DMS53 treated with DMSO at 0.1 percent for 48 hours (cell line): ENCODE data around the gene CCDC81.
A peak's percentile ranks its signal among the peaks of the same experiment; 100 is the strongest.

Experiments
- DNase-seq: peaks from one replicate; lab custom pipeline; 2025; ENCODE audit not compliant: unreplicated experiment; lab: John Stamatoyannopoulos, UW

Gene CCDC81

GRCh38 chr11:86438685-86439084 lies 64.0 kb downstream of the CCDC81 start:
- DNase-seq = peak; percentile 24

- no peak for DNase-seq
Observed at GRCh38 chr11:86440305-86440716, 65.6 kb downstream of the CCDC81 start.

GRCh38 chr11:86440843-86441242 lies 66.2 kb downstream of the CCDC81 start:
- no peak for DNase-seq

- no peak for DNase-seq
Observed at GRCh38 chr11:86442420-86442819, 67.7 kb downstream of the CCDC81 start.

- DNase-seq = no peak
Observed at GRCh38 chr11:86442827-86443226, 68.1 kb downstream of the CCDC81 start.

GRCh38 chr11:86443415-86443814 lies 68.7 kb downstream of the CCDC81 start:
- no peak for DNase-seq

GRCh38 chr11:86444981-86445380 lies 70.3 kb downstream of the CCDC81 start:
- no peak for DNase-seq

GRCh38 chr11:86446163-86446923 lies 71.7 kb downstream of the CCDC81 start:
- no peak for DNase-seq

GRCh38 chr11:86446924-86447285 lies 72.2 kb downstream of the CCDC81 start:
- DNase-seq = no peak

- DNase-seq = no peak
Observed at GRCh38 chr11:86447763-86448480, 73.2 kb downstream of the CCDC81 start.

GRCh38 chr11:86449993-86450629 lies 75.4 kb downstream of the CCDC81 start:
- DNase-seq = no peak

GRCh38 chr11:86453290-86454030 lies 78.8 kb downstream of the CCDC81 start:
- no peak for DNase-seq

- DNase-seq = peak; percentile 93
Observed at GRCh38 chr11:86456075-86456939, 81.6 kb downstream of the CCDC81 start.

- DNase-seq = no peak
Observed at GRCh38 chr11:86458294-86459001, 83.8 kb downstream of the CCDC81 start.

GRCh38 chr11:86459002-86459385 lies 84.3 kb downstream of the CCDC81 start:
- no peak for DNase-seq

- no peak for DNase-seq
Observed at GRCh38 chr11:86459682-86460460, 85.2 kb downstream of the CCDC81 start.

- no peak for DNase-seq
Observed at GRCh38 chr11:86460461-86461385, 86.0 kb downstream of the CCDC81 start.

- no peak for DNase-seq
Observed at GRCh38 chr11:86461892-86462291, 87.2 kb downstream of the CCDC81 start.
